NCI-H1436 (cell line): Measurements from ENCODE around the gene KATNAL2.
"Not testable (repeated sequence)": the region's sequence is repeated elsewhere in the genome, so short reads cannot be mapped to it uniquely, and the experiment has no call there.

Experiments used
- DNase-seq: peaks from one replicate; lab custom pipeline; 2025; lab: John Stamatoyannopoulos, UW

The KATNAL2 gene

GRCh38 chr18:47034591-47034990 is 117.2 kb downstream of the KATNAL2 start:
- not testable (repeated sequence) for DNase-seq

GRCh38 chr18:47035156-47035671 is 117.8 kb downstream of the KATNAL2 start, which contains the start of gene ELOA2:
TSS of gene ELOA2 (minus strand) at chr18:47035621. CDS start at chr18:47035264, 357 bp downstream.
- DNase-seq, result no peak

- DNase-seq, result no peak
Measured at GRCh38 chr18:47036298-47036874, 119.0 kb downstream of the KATNAL2 start.

- no peak for DNase-seq
Measured at GRCh38 chr18:47036927-47037578, 119.7 kb downstream of the KATNAL2 start.

GRCh38 chr18:47040982-47041381 is 123.6 kb downstream of the KATNAL2 start:
- DNase-seq, result no peak

GRCh38 chr18:47050468-47050867 is 133.1 kb downstream of the KATNAL2 start:
- peak; percentile 6 for DNase-seq

- no peak for DNase-seq
Measured at GRCh38 chr18:47054369-47054768, 137.0 kb downstream of the KATNAL2 start.

GRCh38 chr18:47062471-47062870 is 145.1 kb downstream of the KATNAL2 start:
- DNase-seq, result no peak

- no peak for DNase-seq
Measured at GRCh38 chr18:47063096-47063495, 145.7 kb downstream of the KATNAL2 start.

- DNase-seq, result no peak
Measured at GRCh38 chr18:47067648-47068047, 150.2 kb downstream of the KATNAL2 start.

- DNase-seq, result no peak
Measured at GRCh38 chr18:47075098-47075883, 157.9 kb downstream of the KATNAL2 start.

- DNase-seq, result no peak
Measured at GRCh38 chr18:47077111-47077510, 159.7 kb downstream of the KATNAL2 start.

GRCh38 chr18:47080872-47081271 is 163.5 kb downstream of the KATNAL2 start:
- no peak for DNase-seq

GRCh38 chr18:47081578-47081977 is 164.2 kb downstream of the KATNAL2 start:
- DNase-seq, result no peak

GRCh38 chr18:47087676-47088075 is 170.3 kb downstream of the KATNAL2 start:
- no peak for DNase-seq

GRCh38 chr18:47095810-47096209 is 178.4 kb downstream of the KATNAL2 start:
- DNase-seq, result no peak

GRCh38 chr18:47100212-47100831 is 182.9 kb downstream of the KATNAL2 start:
- peak; percentile 44 for DNase-seq

GRCh38 chr18:47108373-47108772 is 191.0 kb downstream of the KATNAL2 start:
- no peak for DNase-seq

GRCh38 chr18:47108998-47109405 is 191.6 kb downstream of the KATNAL2 start:
- no peak for DNase-seq

GRCh38 chr18:47109720-47110119 is 192.3 kb downstream of the KATNAL2 start:
- DNase-seq, result no peak

GRCh38 chr18:47110492-47111274 is 193.3 kb downstream of the KATNAL2 start:
- no peak for DNase-seq
